GM13976 (cell line): ENCODE results near the gene OCRL.

ENCODE experiments used
- DNase-seq: peaks from one replicate; pipeline ENCODE4 v3.0.0; 2012; ENCODE audit warnings: low spot score
- CTCF ChIP-seq: IDR thresholded peaks from 2 replicates; pipeline ENCODE4 v1.5.1; 2012; ENCODE audit warnings: borderline replicate concordance, mild to moderate bottlenecking; ENCODE audit not compliant: insufficient read depth; ENCODE audit errors: extremely low read depth, missing control alignments, control extremely low read depth
- in situ Hi-C: fragments of 300-500 bp; cut with MboI; formaldehyde crosslinking; loops from one replicate; pipeline ENCODE4 v1.12.0; 2022; ENCODE audit warnings: low sequenced_read_pairs, mixed read lengths, inconsistent platforms; ENCODE audit not compliant: unreplicated experiment

Gene OCRL

GRCh38 chrX:129629837-129630236, 89.8 kb downstream of the OCRL start:
- DNase-seq, result no peak
- in situ Hi-C loops, result no loop called here
- TF ChIP-seq CTCF, result no peak

- in situ Hi-C loops, result no loop called here
- TF ChIP-seq CTCF, result no peak
- no peak for DNase-seq
These were observed 91.8 kb downstream of the OCRL start for GRCh38 chrX:129631849-129632248.

GRCh38 chrX:129632443-129632842, 92.4 kb downstream of the OCRL start:
- DNase-seq, result no peak
- in situ Hi-C loops, result no loop called here
- no peak for TF ChIP-seq CTCF

- TF ChIP-seq CTCF, result no peak
- in situ Hi-C loops, result no loop called here
- DNase-seq, result no peak
These were observed 94.5 kb downstream of the OCRL start for GRCh38 chrX:129634541-129634940.

- TF ChIP-seq CTCF, result no peak
- no peak for DNase-seq
- in situ Hi-C loops, result no loop called here
These were observed 96.2 kb downstream of the OCRL start for GRCh38 chrX:129636175-129636681.

- peak; percentile 79 for DNase-seq
- peak; percentile 93 for TF ChIP-seq CTCF
- in situ Hi-C loops, result no loop called here
These were observed 97.4 kb downstream of the OCRL start for GRCh38 chrX:129637217-129638109.
